SKM-1 treated with dmso at 0.1 percent for 144 hours (cell line): ENCODE measurements around the gene EPHA4.

ENCODE experiments used
- DNase-seq: peaks from one replicate; lab custom pipeline; 2025; ENCODE audit not compliant: unreplicated experiment; lab: John Stamatoyannopoulos, UW

The EPHA4 gene

DNA sequence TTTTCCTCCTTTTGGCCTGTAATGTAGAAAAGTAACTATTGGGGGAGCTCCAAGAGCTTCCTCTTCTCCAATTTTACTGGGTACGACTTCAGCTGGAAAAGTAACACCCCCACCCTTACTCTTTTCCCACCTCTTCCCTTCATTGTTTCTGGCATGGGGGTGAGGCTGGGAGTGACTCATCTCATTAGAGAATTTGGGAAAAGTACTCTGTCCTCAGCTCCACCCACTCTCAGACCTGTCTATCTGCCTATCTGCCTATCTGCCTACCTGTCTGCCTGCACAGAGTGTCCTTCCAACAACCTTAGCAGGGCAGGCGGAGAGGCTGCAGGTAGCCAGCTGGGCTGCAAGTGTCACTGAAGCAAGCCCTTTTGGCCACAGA, 93.6 kb downstream of the EPHA4 start:
- DNase-seq: no peak

DNA sequence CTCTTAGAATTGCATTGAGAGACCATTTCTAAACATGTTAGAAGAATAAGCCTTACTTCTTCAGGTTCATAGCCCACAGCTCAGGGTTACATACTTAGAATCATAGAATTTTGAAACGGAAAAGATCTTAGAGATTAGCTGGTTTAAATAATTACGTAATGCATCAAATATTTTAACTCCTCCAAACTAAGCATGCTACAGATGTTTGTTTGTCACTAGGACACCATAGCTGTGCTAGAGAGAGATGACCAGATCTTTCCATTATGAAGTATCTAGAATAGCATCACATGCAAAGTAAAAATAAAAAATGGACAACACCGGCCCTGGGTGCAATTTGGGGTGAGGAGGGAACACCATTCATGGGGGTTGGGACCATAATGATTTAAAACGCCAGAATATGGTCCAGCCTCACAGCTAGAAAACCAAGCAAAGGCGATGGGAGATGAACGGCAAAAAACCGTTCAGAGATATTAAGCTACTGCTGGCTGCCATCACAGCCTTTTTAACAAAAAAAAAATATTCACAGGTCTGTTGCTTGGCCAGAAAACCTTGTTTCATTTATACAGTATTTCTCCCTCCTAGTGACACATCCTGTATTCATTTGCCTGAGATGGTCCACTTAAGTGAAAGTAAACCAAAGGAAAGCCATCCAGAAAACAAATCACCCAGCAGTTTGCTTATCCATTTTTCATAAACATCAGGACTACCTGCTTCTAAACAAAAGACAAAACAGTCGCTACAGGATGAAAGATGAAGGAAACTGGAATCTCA, 94.2 kb downstream of the EPHA4 start:
- no peak for DNase-seq

DNA sequence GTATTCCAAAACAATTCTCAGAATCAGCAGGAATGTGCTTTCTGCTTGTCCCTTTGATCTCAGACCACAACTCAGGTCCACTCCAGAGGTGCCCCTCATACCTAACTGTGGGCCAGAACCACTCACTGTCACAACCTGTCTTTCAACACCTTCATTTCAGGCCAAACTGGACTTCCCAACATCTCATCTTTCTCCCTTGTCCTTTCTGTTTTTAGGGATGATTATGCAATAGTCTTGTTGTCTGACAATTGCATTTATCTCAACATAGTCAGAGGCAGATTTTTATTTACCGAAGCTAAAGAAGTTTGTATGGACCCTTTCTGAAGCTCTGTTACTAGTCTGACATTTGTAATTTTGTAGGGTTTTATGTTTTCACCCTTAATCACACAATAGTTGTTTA, 95.9 kb downstream of the EPHA4 start:
- DNase-seq: no peak

GRCh38 chr2:221473451-221473850, 98.7 kb downstream of the EPHA4 start:
- DNase-seq: no peak

DNA sequence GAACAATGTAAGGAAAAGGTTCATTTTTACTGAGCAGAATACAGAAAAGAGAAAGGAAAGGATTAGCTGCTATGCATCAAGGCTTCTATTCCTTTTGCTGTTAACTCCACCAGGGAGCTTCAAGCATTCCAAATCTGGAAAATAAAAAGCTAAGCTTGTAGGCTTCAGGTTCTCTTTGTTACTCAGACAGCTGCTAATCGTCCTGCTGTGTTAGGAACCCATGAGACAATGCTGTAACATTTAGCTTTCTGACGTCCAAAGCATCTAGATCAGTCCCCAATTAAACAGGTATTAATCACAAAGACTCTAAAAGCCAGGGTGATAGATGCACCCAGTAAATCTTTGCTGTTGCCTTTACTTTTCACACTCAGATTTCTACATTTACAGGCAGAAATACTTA, 103.8 kb downstream of the EPHA4 start:
- DNase-seq: no peak

GRCh38 chr2:221467610-221468009, 104.5 kb downstream of the EPHA4 start:
- DNase-seq: no peak

DNA sequence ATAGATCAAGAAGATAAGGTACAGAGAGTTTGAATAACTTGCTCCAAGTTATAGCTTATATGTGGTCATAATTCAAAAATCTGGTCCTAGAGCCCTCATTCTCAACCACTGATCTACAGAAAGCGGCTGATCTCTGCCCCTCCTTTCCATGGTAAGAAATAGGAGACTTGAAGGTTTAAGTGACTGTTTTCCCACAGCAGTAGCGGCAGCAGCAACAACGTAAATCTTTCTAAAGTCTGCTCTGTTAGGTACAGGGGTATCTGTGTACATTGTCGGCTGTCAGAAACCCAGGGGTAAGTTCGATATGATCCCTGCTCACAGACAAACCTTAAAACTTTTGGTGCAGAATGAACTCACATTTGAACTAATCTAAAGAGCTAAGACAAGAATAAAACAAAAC, 105.4 kb downstream of the EPHA4 start:
- DNase-seq: no peak

GRCh38 chr2:221465776-221466175, 106.3 kb downstream of the EPHA4 start:
- DNase-seq: no peak

DNA sequence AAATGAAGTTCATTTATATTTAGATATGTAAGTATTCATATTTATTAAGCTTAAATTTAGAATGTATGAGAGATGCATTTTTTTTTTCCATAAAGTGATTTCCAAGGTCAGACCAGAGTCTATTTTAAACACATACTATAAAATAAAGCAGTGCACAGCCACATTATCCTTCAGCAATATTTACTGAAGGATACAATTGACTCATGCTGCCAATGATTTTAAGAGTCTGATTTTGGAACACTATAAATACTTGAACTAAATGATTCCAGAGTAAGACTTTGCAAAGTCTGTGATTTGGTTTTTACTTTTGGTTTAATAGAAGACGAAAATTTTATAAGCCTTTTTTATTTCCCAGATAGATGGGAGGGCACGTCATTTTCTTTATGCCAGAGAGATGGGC, 107.1 kb downstream of the EPHA4 start:
- no peak for DNase-seq

GRCh38 chr2:221463241-221463896, 108.7 kb downstream of the EPHA4 start:
- DNase-seq: no peak

- DNase-seq: no peak
These were observed 110.2 kb downstream of the EPHA4 start for GRCh38 chr2:221461901-221462300.

DNA sequence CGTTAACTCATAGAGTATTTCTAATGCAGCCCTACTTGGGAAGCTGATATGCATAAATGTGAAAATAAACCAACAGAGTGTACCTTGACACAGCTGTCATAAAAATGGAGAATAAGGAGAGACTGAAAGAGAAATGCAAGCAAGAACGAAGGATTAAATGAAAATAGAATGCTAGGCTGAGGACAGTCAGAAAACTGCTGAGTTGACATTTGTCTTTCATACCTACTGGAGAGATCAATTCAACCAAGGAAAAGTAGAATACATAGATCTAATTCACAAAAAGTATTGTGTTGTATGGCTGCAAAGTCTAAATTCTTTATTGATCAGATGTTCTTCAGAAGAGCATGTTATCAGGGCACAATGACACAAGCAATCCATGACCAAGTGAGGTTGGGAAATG, 112.0 kb downstream of the EPHA4 start:
- DNase-seq: no peak

DNA sequence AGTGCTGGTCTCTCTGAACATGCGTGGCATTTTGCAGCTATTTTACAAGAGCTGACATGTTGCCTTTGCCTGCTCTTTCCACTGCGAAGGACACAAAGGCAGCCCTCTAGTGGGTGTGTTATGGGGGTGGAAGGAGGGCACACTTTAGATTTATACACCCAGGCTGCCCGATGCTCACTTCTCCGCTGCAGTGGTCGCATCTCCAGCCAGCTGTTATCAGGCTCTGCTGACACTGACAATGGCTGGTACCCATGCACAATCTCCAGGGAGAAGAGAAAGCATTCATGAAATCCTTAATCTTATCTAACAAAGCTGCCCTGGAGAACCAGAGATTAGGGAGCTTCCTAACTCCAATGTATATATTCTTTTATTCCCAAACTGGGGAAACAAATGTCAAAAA, 113.5 kb downstream of the EPHA4 start:
- DNase-seq: no peak

- DNase-seq: no peak
These were observed 116.9 kb downstream of the EPHA4 start for GRCh38 chr2:221455214-221455613.

- DNase-seq: no peak
These were observed 117.5 kb downstream of the EPHA4 start for GRCh38 chr2:221454459-221455105.

DNA sequence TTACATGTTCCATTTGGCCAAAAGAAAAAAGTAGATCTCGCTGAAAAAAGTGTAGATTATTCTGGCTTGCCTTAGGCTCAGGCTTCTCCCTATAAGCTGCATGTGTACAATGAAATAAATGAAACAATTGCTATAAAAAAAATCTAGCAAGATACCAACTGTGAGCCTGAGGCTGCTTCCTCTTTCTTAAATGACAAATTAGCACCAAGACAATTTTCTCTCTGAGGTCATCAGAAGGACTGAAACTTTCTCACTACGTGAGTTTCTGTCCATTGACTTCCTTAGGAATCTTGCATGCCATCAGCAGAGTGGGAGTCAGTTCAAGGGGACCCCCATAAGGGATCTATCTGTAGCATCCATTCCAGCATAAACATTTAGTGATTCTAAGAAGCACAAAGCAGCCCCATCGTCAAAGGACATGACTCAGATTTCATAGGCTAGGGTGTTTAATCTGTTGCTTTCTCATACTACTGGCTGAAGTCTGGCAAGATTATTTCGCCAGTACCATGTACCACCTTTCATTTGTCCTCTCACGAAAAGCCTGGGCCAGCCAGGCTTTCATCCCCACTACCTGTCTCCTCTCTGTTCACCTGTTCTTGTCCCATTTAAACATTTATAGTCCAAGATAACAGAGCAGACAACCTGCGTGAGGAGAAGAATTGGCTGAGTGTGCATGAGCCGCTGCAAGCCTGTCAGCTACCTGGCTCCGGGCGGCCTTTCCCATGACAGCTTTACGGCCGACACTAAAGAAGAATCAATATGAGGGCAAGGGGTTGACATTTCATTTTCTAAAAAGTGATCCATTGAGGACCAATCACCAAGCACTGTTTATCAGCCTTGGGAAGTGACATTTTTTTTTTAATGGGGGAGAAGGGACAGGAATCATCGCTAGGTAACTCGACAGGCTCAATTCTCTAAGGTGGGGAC, 120.0 kb downstream of the EPHA4 start:
- no peak for DNase-seq

- no peak for DNase-seq
These were observed 121.8 kb downstream of the EPHA4 start for GRCh38 chr2:221450280-221450679.

GRCh38 chr2:221449406-221449805, 122.7 kb downstream of the EPHA4 start:
- no peak for DNase-seq

DNA sequence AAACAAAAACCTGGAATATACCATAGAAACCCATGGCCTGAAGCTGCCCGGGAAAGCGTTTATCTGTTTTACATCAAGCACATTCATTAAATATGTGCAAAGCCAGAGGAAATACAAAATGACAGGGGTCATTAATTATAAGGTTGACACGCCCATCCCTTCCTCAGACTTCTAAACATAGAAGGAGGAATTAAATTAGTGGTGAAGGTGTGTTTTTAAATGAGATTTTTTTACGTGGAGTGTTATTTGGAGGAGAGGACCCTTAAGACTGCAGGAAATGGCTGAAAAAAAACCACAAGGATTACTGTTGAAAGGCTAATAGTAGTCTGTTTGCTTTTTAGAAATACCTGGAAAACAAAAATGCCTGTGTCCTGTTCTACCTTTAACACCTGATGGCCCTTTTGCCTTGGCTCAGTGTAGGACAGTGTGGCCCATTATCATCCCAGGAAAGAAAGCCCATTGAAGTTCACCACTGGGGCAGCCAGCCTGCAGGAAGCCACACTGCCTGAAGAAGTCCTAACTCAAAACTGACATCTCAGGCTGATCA, 123.2 kb downstream of the EPHA4 start:
- no peak for DNase-seq

- DNase-seq: no peak
These were observed 123.9 kb downstream of the EPHA4 start for GRCh38 chr2:221448057-221448843.
